PFSK-1 (cell line): ENCODE measurements around the gene HFE.

Experiments
- FOXP2 ChIP-seq: optimal IDR thresholded peaks from 2 replicates; pipeline ENCODE3; 2011; ENCODE audit warnings: borderline replicate concordance, control low read depth, inconsistent platforms; ENCODE audit not compliant: insufficient read depth; ENCODE audit errors: extremely low read length, extremely low read depth
- POLR2AphosphoS5 ChIP-seq: IDR thresholded peaks from 2 replicates; pipeline ENCODE4 v1.6.1; 2012; ENCODE audit warnings: low read depth, mild to moderate bottlenecking, control low read depth, low read length, moderate library complexity
- REST ChIP-seq, 2 experiments: IDR thresholded peaks; 2 replicates each; pipeline versions ENCODE4 v1.6.1 to v1.8.0; 2011 to 2012; ENCODE audit warnings: low read depth in 2 of 2, low read length in 2 of 2, control low read depth in 1 of 2, inconsistent platforms in 1 of 2, mild to moderate bottlenecking in 1 of 2, moderate library complexity in 1 of 2; ENCODE audit not compliant: insufficient read depth in 1 of 2
- TAF1 ChIP-seq: IDR thresholded peaks from 2 replicates; pipeline ENCODE4 v1.6.1; 2012; ENCODE audit warnings: low read length, control low read depth, borderline replicate concordance; ENCODE audit not compliant: insufficient read depth

GRCh38 chr6:26055719-26056582, 31.3 kb upstream of the HFE start:
- TF ChIP-seq REST (IDR thresholded peaks at IDR 0.05; ENCODE audit: insufficient read depth in 1 of 2, low read depth in 2 of 2, low read length in 2 of 2) (peak in 1 of 2 experiments; percentile 20; a peak in 2 of 4 replicates), POLR2AphosphoS5 (peak; percentile 93), TAF1 (peak; percentile 37; the same call in 1 of the 2 replicates), FOXP2 (peak; percentile 43)
